GM23338 (cell line): ENCODE measurements around the gene PPP2R5C.

Source experiments
- CTCF ChIP-seq, 2 experiments: fragments of 200-600 bp in 1 of 2; sonication (generic) in 1 of 2; conservative IDR thresholded peaks; 2 replicates each; pipeline versions ENCODE4 v1.5.1 to v1.6.1; 2016 to 2017; ENCODE audit warnings: antibody characterized with exemption in 2 of 2, low read depth in 2 of 2, mild to moderate bottlenecking in 2 of 2, moderate library complexity in 1 of 2
- EZH2phosphoT487 ChIP-seq: fragments of 200-600 bp; sonication (generic); IDR thresholded peaks from one replicate; pipeline ENCODE4 v1.8.1; 2018; ENCODE audit warnings: antibody characterized with exemption; ENCODE audit not compliant: unreplicated experiment
- REST ChIP-seq: IDR thresholded peaks from one replicate; pipeline ENCODE4 v1.6.1; 2018; ENCODE audit warnings: antibody characterized with exemption; ENCODE audit not compliant: unreplicated experiment

- TF ChIP-seq CTCF (conservative IDR thresholded peaks at IDR 0.05; ENCODE audit: low read depth in 2 of 2): no peak
- no peak for TF ChIP-seq EZH2phosphoT487
- no peak for TF ChIP-seq REST
Measured at GRCh38 chr14:101730626-101731186, 30.8 kb upstream of the PPP2R5C start.
